Kidney epithelial cell (primary cell): ENCODE data around the gene ZNF516. TPM values are rescaled to one million over a fixed set of nuclear protein-coding genes. Genes with fewer than 3 reads are reported as not detected.

ENCODE experiments used
- DNase-seq: peaks from one replicate; pipeline ENCODE4 v3.0.0-alpha.2; 2010; ENCODE audit warnings: low read depth
- H3K27me3 ChIP-seq: 2 replicates; pipeline ENCODE4 v1.6.0; 2011; ENCODE audit warnings: low read length; ENCODE audit not compliant: control insufficient read depth, insufficient read depth
- H3K36me3 ChIP-seq: 2 replicates; pipeline ENCODE4 v1.5.1; 2011; ENCODE audit warnings: low read length; ENCODE audit not compliant: control insufficient read depth, insufficient read depth
- H3K4me3 ChIP-seq: 2 replicates; pipeline ENCODE4 v1.5.1; 2011; ENCODE audit warnings: low read depth, mild to moderate bottlenecking, control low read depth, low read length
- total RNA-seq: library from RNA; depleted of rRNA; stranded (reverse); fragments of >200 nt; gene quantifications from 2 replicates; pipeline ENCODE4 v1.2.3, GENCODE V29; 2015
- TF ChIP-seq, protein P1 (sequence below): IDR thresholded peaks from 2 replicates; pipeline ENCODE4 v1.5.1; 2011; ENCODE audit warnings: mild to moderate bottlenecking, moderate library complexity, low read length, control low read depth, inconsistent platforms; ENCODE audit not compliant: insufficient read depth, poor library complexity, severe bottlenecking

ZNF516 gene
- total RNA-seq, 1 donor from 2014 or later, result 56.1 TPM

DNA sequence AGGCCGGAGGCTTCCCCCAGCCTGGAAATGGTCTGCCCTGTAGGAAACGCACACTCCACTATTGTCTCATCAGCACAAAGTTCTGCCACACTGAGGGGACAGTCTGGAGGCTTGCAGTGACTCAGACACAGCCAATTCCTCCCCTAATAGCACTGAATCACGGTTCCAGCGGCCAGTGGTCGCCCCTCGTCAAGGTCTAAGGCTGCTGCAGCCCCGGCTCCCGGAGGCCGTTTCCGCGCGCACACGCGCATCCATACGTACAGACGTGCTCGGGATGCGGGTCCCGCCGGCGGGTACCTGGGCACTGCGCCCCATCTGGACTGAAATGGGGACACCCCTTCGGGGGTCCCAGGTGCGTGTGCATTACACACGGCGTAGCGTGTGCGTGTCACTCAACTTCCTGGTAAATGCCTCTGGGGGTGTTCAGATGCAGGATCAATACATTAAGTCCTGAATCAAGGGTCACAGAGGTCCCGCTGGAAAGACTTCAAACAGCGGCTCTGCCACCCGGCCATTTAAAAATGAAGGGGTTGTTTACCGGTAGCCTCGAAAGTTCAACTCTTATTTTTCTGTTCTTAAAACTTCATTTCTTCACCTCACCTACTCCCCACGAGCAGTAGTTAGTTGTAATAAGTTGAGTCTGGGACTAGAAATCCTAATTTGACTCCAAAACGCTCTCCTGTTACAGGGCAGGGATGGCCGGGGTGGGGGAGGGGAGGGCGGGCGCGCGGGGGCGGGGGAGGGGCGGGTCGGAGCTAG is 572 bp upstream of the ZNF516 start:
- H3K36me3 ChIP-seq, result no peaks in the 10 kb centered on the region
- no peaks in the 10 kb centered on the region for H3K27me3 ChIP-seq
- TF ChIP-seq, protein P1, sequence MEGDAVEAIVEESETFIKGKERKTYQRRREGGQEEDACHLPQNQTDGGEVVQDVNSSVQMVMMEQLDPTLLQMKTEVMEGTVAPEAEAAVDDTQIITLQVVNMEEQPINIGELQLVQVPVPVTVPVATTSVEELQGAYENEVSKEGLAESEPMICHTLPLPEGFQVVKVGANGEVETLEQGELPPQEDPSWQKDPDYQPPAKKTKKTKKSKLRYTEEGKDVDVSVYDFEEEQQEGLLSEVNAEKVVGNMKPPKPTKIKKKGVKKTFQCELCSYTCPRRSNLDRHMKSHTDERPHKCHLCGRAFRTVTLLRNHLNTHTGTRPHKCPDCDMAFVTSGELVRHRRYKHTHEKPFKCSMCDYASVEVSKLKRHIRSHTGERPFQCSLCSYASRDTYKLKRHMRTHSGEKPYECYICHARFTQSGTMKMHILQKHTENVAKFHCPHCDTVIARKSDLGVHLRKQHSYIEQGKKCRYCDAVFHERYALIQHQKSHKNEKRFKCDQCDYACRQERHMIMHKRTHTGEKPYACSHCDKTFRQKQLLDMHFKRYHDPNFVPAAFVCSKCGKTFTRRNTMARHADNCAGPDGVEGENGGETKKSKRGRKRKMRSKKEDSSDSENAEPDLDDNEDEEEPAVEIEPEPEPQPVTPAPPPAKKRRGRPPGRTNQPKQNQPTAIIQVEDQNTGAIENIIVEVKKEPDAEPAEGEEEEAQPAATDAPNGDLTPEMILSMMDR, result no peak
- no peak for DNase-seq
- peak overlapping the region; percentile 59 for H3K4me3 ChIP-seq

DNA sequence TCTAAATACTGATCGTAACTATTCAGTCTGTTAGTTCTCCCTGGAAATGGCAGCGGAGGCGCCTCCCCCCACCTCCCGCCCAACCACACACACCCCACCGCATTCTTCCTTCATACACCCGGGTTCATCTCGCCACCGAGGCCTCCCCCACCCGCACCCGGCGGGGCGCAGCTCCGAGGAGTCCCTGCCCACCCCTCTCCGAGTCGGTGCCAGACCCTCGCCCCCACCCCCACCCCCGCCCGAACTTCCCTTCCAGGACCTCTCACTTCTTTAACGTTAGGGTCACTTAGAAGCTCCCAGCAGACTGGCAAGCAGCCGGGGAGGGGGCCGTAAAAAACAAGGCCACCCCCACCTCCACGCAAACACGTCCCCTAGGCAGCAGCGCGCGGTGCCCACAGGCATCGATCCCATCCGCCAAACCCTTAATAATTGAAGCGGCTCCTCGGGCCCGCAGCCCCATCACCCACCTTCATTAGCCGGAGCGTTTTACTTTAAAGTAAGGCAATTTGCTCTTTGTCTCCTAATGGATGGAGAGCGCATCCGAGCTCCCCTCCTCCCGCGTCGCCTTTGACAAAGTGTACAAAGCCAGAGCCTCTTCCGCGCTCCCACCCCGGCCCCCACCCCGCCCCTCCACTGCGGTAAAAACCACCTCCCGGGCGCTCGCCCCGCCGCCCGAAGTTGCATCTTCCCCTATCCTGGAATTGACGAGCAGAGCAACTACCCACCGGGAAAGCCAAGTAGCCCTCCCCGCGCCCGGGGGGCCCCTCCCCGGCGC is 624 bp downstream of the ZNF516 start:
- Histone ChIP-seq H3K4me3 (peak overlapping the region; percentile 59), H3K36me3 (no peaks in the 10 kb centered on the region), H3K27me3 (no peaks in the 10 kb centered on the region)
- DNase-seq, result no peak
- TF ChIP-seq, protein P1, result no peak

DNA sequence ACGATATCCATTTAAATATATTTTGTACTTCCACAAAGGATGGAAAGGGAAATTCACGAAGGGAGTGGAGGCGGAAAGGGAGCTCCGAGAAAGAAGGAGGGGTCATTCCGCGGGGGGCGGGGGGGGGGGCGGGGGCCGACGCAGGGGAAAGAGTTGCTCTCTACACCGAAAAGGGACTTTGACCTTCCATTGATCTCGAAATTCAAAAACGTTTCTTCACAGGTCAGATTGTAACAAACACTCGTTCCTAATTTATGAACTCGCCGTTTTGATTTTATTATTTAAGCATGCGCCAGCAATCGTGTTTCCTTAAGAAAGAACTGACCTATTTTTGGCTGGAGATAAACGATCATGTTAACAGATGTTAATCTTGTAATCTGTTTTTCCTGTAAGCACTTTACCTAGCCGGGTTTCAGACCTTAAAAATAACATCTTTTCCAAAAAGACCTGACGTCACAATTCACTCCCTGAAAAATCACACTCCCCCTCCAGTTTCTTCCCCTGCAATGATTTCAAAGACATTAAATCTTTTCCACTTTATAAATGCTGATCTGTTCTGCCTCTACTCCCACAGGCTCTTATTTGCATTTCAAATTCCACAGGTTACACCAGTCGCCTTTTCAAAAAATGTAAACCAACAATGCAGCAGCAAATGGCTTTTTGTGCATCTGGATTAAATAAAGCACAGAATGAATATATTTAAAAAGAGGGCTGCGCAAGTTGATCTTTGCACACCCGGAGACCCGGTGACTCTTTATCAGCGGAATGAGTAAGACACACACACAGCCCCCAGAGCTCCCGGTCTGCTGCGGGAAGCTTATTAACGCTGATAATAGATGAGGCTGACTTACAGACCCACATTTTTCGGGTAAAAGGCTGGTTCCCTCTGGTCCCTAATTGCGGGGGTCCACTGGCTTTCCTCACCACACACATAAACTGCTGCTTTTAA is 1.6 kb downstream of the ZNF516 start:
- Histone ChIP-seq H3K36me3 (no peaks in the 10 kb centered on the region), H3K27me3 (no peaks in the 10 kb centered on the region), H3K4me3 (peak overlapping the region; percentile 59)
- TF ChIP-seq, protein P1, result no peak
- no peak for DNase-seq

DNA sequence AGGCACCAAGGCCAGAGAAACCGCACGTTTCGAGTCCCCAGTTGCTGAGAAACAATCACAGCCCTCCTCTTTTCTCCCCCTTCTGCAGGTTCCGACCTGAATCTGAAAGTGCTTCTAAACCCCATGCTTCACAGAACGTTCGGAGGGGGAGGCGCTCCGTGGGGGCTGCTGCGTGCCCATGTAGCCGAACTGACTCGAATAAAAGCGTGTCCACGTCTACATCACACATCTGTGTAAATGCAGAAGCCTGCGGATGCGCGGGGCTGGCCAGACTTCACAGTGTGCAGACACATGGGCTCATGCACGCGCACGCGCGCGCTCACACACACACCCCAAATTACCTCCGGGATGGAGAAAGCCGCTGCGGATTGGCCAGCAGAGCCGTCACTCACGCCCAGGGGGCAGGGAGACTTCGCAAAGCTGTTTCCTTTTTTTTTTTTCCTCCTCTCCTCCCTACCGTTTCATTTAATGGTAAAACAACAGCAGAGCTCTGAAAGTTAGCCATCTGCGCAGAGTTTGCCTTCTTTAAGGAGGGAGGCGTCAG is 2.3 kb downstream of the ZNF516 start:
- peak; percentile 83 for DNase-seq
- H3K36me3 ChIP-seq, result no peaks in the 10 kb centered on the region
- peak overlapping the region; percentile 59 for H3K4me3 ChIP-seq
- no peaks in the 10 kb centered on the region for H3K27me3 ChIP-seq
- TF ChIP-seq, protein P1, result no peak

DNA sequence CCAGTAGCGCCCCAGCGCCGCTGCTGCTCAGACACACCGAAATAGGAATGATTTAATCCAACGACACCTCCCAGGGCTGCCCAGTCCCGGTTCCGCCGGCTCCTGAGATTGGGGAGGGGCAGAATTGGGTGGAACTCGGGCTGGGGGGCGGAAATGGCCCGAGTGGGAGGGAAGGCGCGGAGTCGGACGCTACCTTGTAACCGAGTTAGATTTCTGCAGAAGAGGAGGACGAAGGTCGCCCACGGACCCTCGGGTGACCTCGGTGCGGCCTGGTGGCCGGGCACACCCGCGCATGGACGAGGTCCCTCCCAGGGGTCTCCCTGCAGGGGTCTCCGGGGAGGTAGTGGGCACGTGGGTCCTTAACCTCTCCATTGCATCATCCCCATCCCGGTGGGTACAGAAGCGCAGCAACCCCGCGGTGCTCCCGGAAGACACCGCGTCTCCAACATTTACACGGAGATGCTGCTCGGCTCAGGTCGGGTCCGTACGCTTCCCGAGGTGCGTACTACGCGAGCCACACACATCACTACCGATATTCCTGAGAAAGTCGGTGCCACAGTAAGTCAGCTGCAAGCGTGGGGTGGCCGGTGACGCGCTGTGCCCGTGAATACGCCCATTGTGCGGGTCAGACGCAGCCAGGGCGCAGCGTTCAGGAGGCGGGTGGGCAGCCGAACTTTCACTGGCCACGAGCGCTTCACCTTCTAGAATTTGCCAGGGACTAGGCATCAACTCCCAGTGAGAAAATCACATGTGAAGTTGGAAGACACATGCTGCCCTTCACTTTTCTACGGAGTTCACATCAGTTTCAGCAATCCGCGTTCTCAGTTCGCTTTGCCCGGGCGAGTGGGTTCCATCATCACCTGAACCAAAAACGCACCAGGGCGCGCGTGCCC is 3.0 kb downstream of the ZNF516 start:
- DNase-seq, result no peak
- Histone ChIP-seq H3K4me3 (peak overlapping the region; percentile 59), H3K27me3 (no peaks in the 10 kb centered on the region), H3K36me3 (no peaks in the 10 kb centered on the region)
- TF ChIP-seq, protein P1, result no peak
